Muscle of back (tissue), 11 donors: ENCODE measurements around the gene IFNL3. TPM values are rescaled to one million over a fixed set of nuclear protein-coding genes. Genes with fewer than 3 reads are reported as not detected.

Experiments
- DNase-seq, 3 donors: peaks; one replicate each; pipeline versions ENCODE4 v3.0.0 to v3.0.0-alpha.2; 2013
- polyA plus RNA-seq, 10 donors: library from polyadenylated mRNA; unstranded; fragments of 120-200 nt; gene quantifications; one replicate each; pipeline ENCODE4 v1.2.1, GENCODE V29; 2013; ENCODE audit not compliant: insufficient read length in 10 of 10

IFNL3 gene
- polyA plus RNA-seq, 10 donors, result not detected

GRCh38 chr19:39193803-39194202 lies 51.0 kb downstream of the IFNL3 start:
- DNase-seq, result no peak

Other genes with a start within 250 kb of the IFNL3 start
- gene FBXO27, start 212.5 kb downstream of the IFNL3 start, polyA plus RNA-seq, result 1 to 10 TPM; 1.3 to 4.7 (median 2.3) TPM
- under 1 TPM in 8 of 10 donors, not detected in 2; 0.08 to 0.23 (median 0.13) TPM for gene ACP7, start 160.6 kb downstream of the IFNL3 start, polyA plus RNA-seq
- gene PAK4, start 119.2 kb downstream of the IFNL3 start, polyA plus RNA-seq, result 10 to 100 TPM; 13.0 to 22.3 (median 16.8) TPM
- 1 to 10 TPM in 1 of 10 donors, under 1 TPM in 4, not detected in 5; 0.08 to 2.1 (median 0.13) TPM for gene NCCRP1, start 48.0 kb downstream of the IFNL3 start, polyA plus RNA-seq
- not detected for gene SYCN, start 40.7 kb downstream of the IFNL3 start, polyA plus RNA-seq
- gene IFNL4, start 3.9 kb upstream of the IFNL3 start, polyA plus RNA-seq, result under 1 TPM in 4 of 10 donors, not detected in 6; 0.10 to 0.23 (median 0.17) TPM
- not detected for gene IFNL2, start 23.4 kb upstream of the IFNL3 start, polyA plus RNA-seq
- not detected for gene IFNL1, start 51.4 kb upstream of the IFNL3 start, polyA plus RNA-seq
- gene LRFN1, start 75.9 kb upstream of the IFNL3 start, polyA plus RNA-seq, result 1 to 10 TPM in 3 of 10 donors, under 1 TPM in 7; 0.59 to 1.9 (median 0.87) TPM
- gene GMFG, start 91.0 kb upstream of the IFNL3 start, polyA plus RNA-seq, result 10 to 100 TPM; 11.5 to 28.5 (median 19.5) TPM
- gene SAMD4B, start 97.4 kb upstream of the IFNL3 start, polyA plus RNA-seq, result 10 to 100 TPM; 62.5 to 92.8 (median 68.9) TPM
- gene PAF1, start 146.1 kb upstream of the IFNL3 start, polyA plus RNA-seq, result 10 to 100 TPM; 33.8 to 43.8 (median 38.7) TPM
- gene MED29, start 146.4 kb upstream of the IFNL3 start, polyA plus RNA-seq, result 10 to 100 TPM; 18.9 to 27.5 (median 24.9) TPM
- 100 to 1,000 TPM in 2 of 10 donors, 10 to 100 TPM in 8; 25.2 to 399 (median 70.0) TPM for gene ZFP36, start 161.8 kb upstream of the IFNL3 start, polyA plus RNA-seq
- gene PLEKHG2, start 167.7 kb upstream of the IFNL3 start, polyA plus RNA-seq, result 10 to 100 TPM; 34.2 to 70.9 (median 50.2) TPM
- 1,000 to 10,000 TPM; 1,738 to 2,174 (median 1,918) TPM for gene RPS16, start 190.9 kb upstream of the IFNL3 start, polyA plus RNA-seq
- 10 to 100 TPM; 70.0 to 97.2 (median 78.8) TPM for gene SUPT5H, start 200.6 kb upstream of the IFNL3 start, polyA plus RNA-seq
- 10 to 100 TPM; 43.8 to 53.9 (median 46.7) TPM for gene TIMM50, start 235.8 kb upstream of the IFNL3 start, polyA plus RNA-seq